Activated T-helper 1 cell treated with anti-CD3 and anti-CD28 coated beads, Interleukin-12 subunit alpha, Interleukin-12 subunit beta, Interleukin-2, Interleukin-4 antibody, amounts not matched to agents 30 ng/mL and 10 ng/mL and 1 ng/mL, durations not matched to agents 14 hours and 24 hours and 36 hours (primary cell): ENCODE results near the gene ABCC3. TPM values are rescaled to one million over a fixed set of nuclear protein-coding genes. Genes with fewer than 3 reads are reported as not detected.

Source experiments
- DNase-seq: peaks from one replicate; pipeline ENCODE4 v3.0.0; 2021; ENCODE audit warnings: low spot score
- H3K27ac Mint-ChIP-seq: one replicate; pipeline ENCODE4 v1.8.0; 2021; ENCODE audit warnings: mild to moderate bottlenecking, mixed read lengths
- H3K27me3 Mint-ChIP-seq: one replicate; pipeline ENCODE4 v1.8.0; 2022; ENCODE audit warnings: mild to moderate bottlenecking, moderate library complexity, mixed read lengths; ENCODE audit not compliant: insufficient read depth
- H3K36me3 Mint-ChIP-seq: one replicate; pipeline ENCODE4 v1.8.0; 2021; ENCODE audit warnings: low read depth, mixed read lengths
- H3K4me1 Mint-ChIP-seq: one replicate; pipeline ENCODE4 v1.8.0; 2021; ENCODE audit warnings: low read depth, mixed read lengths
- H3K4me3 Mint-ChIP-seq: one replicate; pipeline ENCODE4 v1.8.0; 2021; ENCODE audit warnings: mild to moderate bottlenecking, moderate library complexity, mixed read lengths
- H3K9me3 Mint-ChIP-seq: one replicate; pipeline ENCODE4 v1.8.0; 2021; ENCODE audit warnings: mixed read lengths
- intact Hi-C: fragments of 100-400 bp; cut with micrococcal nuclease; formaldehyde crosslinking; loops from one replicate; pipeline ENCODE4 v1.15.1; 2024
- total RNA-seq: library from RNA; stranded (reverse); gene quantifications from 2 replicates; pipeline ENCODE4 v1.2.3, GENCODE V29; 2022

ABCC3 gene
- total RNA-seq, 1 donor from 2014 or later: not detected

- no peaks in the 10 kb centered on the region for H3K36me3 Mint-ChIP-seq
These were observed 22.4 kb upstream of the ABCC3 start for GRCh38 chr17:50612281-50612680.

DNA sequence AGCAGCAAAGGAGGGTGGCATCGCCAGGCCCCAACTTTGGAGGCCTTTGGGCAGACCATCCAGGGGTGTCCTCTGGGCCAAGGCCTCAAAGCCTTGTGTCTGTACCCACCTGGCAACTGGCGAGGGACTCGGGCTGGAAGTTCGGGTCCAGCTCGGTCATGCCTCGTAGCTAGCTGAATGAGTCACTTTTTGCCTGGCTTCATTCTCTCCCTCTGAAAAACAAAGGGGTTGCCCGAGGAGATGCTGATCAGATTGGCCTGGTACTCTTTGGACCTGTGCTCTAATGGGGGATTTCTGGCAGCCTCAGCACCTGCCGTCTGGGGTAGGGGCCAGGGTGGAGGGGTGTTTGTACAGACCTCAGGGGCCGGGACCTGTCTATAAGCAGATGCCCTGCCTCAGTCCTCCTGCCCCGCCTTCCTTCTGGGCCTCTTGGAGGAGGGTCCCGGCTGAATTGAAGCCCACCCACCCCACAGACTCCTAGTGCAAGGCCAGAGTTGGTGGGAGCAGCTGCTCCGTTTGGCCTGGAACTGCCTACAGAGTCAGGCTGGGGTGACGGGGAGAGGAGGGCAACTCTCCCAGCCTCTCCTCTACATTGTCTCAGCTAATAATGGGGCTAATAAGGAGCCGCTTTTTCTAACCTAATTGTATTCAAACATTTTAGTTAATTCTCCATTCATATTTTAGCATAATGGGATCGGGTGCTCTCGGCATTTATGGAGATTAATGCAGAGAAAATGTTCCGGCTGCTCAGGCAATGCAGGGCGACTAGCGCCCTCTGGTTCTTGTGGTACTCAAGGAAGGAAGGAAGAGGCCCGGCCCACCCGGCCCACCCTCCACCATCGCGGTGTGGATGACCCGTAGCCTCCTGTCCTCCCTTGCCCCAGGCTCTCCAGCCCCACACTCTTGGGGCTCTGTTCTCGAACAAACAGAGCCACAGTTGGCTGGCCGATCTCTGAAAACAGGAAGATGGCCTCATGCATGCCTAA lies 21.4 kb upstream of the ABCC3 start:
- no peaks in the 10 kb centered on the region for H3K36me3 Mint-ChIP-seq
- H3K27ac Mint-ChIP-seq: no peak overlapping the region
- H3K4me3 Mint-ChIP-seq: no peak overlapping the region
- no peak for DNase-seq
- intact Hi-C loops: no loop called here
- peaks cover 6% of the 10 kb centered on the region for H3K27me3 Mint-ChIP-seq
- no peaks in the 10 kb centered on the region for H3K9me3 Mint-ChIP-seq
- H3K4me1 Mint-ChIP-seq: peaks cover 6% of the 10 kb centered on the region

More at GRCh38 chr17:50612281-50612680, 22.4 kb upstream of the ABCC3 start:
- no peak overlapping the region for H3K4me3 Mint-ChIP-seq
- H3K4me1 Mint-ChIP-seq: peaks cover 6% of the 10 kb centered on the region
- peaks cover 9% of the 10 kb centered on the region for H3K27me3 Mint-ChIP-seq
- H3K27ac Mint-ChIP-seq: no peak overlapping the region
- no peak for DNase-seq
- intact Hi-C loops: no loop called here
- no peaks in the 10 kb centered on the region for H3K9me3 Mint-ChIP-seq

- peaks cover 8% of the 10 kb centered on the region for H3K27me3 Mint-ChIP-seq
- no peak overlapping the region for H3K4me3 Mint-ChIP-seq
- H3K9me3 Mint-ChIP-seq: no peaks in the 10 kb centered on the region
- H3K4me1 Mint-ChIP-seq: peaks cover 6% of the 10 kb centered on the region
- no peaks in the 10 kb centered on the region for H3K36me3 Mint-ChIP-seq
- no peak for DNase-seq
- H3K27ac Mint-ChIP-seq: no peak overlapping the region
- intact Hi-C loops: no loop called here
These were observed 20.1 kb upstream of the ABCC3 start for GRCh38 chr17:50614471-50615051.

DNA sequence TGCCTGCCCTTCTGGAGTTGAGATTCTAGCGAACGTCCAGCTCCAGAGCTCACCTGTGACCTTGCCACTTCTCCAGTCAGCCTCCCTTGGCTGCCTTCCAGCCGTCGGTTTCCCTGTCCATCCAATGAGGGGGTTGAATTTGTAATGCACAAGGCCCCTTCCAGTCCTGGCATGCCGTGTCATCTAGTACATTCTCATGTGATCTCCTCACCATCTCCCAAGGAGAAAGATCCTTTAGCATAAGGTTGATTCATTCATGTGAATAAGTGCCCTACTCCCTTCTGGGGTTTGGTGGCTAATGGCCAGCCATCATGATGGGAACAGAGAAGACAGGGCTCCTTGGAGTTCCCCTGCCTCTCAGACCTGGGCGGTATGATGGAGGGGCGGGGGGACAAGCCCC lies 18.9 kb upstream of the ABCC3 start:
- peaks cover 13% of the 10 kb centered on the region for H3K27me3 Mint-ChIP-seq
- H3K9me3 Mint-ChIP-seq: no peaks in the 10 kb centered on the region
- intact Hi-C loops: no loop called here
- H3K36me3 Mint-ChIP-seq: no peaks in the 10 kb centered on the region
- H3K27ac Mint-ChIP-seq: no peak overlapping the region
- H3K4me1 Mint-ChIP-seq: peaks cover 6% of the 10 kb centered on the region
- DNase-seq: no peak
- H3K4me3 Mint-ChIP-seq: no peak overlapping the region

DNA sequence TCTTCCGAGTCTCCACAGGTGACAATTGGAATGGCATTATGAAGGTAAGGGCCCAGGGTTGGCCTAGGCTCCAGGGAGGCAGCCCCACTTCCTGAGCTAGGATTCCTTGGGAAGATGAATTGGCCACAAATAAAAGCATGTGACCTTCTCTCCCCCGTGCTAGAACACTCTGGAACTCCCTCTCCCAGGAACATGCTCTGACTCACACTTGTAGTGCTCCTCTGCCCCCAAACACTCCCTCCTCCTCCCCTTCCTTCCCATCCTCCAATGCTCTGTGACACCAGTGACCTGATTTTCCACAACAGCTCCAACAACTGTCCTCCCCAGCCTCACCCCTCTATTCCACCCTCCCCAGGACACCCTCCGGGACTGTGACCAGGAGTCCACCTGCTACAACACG lies 16.4 kb upstream of the ABCC3 start:
- H3K9me3 Mint-ChIP-seq: no peaks in the 10 kb centered on the region
- H3K27me3 Mint-ChIP-seq: peaks cover 13% of the 10 kb centered on the region
- intact Hi-C loops: no loop called here
- H3K4me3 Mint-ChIP-seq: no peak overlapping the region
- DNase-seq: no peak
- no peaks in the 10 kb centered on the region for H3K36me3 Mint-ChIP-seq
- H3K4me1 Mint-ChIP-seq: peaks cover 6% of the 10 kb centered on the region
- peak overlapping the region; percentile 36 for H3K27ac Mint-ChIP-seq

DNA sequence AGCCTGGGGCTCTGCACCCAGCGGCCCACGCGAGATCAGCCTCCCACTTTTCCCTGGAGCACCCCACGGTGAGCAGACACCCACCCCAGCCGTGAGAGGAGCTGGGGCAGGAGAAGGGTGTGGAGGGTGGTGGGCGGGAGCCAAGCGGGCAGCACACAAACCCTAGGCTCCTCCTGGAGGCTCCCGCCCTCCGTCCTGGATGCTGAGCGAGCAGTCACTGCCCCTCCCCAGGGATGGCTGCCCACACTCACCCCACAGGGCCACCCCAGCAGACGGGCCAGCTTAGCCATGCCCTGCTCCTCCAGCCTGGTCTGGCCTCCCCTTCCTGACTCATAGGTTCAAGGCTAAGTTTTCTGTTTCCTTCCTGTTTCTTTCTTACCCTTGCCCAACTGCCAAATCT lies 15.7 kb upstream of the ABCC3 start:
- Mint-ChIP-seq H3K27me3 (peaks cover 13% of the 10 kb centered on the region), H3K9me3 (no peaks in the 10 kb centered on the region), H3K4me1 (peaks cover 6% of the 10 kb centered on the region), H3K4me3 (no peak overlapping the region), H3K27ac (no peak overlapping the region), H3K36me3 (no peaks in the 10 kb centered on the region)
- no peak for DNase-seq
- intact Hi-C loops: no loop called here

GRCh38 chr17:50619489-50619888 lies 15.2 kb upstream of the ABCC3 start:
- Mint-ChIP-seq H3K27ac (no peak overlapping the region), H3K4me1 (peaks cover under 1% of the 10 kb centered on the region), H3K4me3 (no peak overlapping the region), H3K36me3 (no peaks in the 10 kb centered on the region), H3K27me3 (peaks cover 13% of the 10 kb centered on the region), H3K9me3 (no peaks in the 10 kb centered on the region)
- intact Hi-C loops: no loop called here
- no peak for DNase-seq

DNA sequence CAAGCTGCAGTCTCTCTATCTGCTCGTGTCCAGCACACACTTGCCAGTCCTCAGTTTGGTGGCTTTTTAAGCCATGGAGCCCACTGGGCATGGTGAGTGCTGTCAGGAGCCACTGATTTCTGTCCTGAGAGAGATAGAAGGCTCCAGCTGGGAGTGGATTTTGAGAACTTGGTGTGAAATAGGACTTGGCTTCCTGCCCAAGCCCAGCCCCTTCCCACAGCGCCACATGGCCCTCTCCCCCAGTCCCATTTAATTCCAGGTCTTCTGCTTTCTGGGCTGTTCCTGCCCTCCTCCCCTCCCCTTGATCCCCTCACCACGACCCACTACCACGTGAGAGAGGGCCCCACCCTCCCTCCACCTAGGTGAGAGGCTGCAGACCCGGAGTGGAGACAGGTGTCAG lies 14.4 kb upstream of the ABCC3 start:
- no peaks in the 10 kb centered on the region for H3K4me1 Mint-ChIP-seq
- no peak overlapping the region for H3K4me3 Mint-ChIP-seq
- H3K27ac Mint-ChIP-seq: no peak overlapping the region

DNA sequence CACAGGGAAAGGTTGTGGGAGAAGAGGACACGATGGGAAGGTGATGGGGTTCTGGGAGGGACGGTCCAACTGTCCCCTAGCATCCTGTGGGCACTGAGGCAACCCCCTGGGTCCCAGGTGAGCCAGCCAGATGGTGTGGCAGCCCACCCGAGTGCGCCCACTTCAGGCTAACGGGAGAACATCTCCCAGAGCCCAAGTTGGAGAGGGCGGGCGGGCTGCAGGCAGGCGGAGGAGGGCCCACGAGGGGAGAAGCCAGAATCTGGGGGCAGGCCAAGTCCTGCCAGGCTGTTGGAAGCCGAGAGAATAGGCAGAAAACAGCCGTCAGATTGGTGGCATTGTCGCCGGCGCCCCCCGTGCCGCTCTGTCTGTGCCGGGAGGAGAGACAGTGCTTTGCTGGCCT lies 13.8 kb upstream of the ABCC3 start:
- Mint-ChIP-seq H3K9me3 (no peaks in the 10 kb centered on the region), H3K4me3 (no peak overlapping the region), H3K36me3 (no peaks in the 10 kb centered on the region), H3K4me1 (no peaks in the 10 kb centered on the region), H3K27me3 (peaks cover 13% of the 10 kb centered on the region), H3K27ac (no peak overlapping the region)
- intact Hi-C loops: no loop called here
- DNase-seq: no peak

More for the DNA sequence above, 14.4 kb upstream of the ABCC3 start:
- no peaks in the 10 kb centered on the region for H3K9me3 Mint-ChIP-seq
- H3K27me3 Mint-ChIP-seq: peaks cover 13% of the 10 kb centered on the region
- intact Hi-C loops: no loop called here
- H3K36me3 Mint-ChIP-seq: no peaks in the 10 kb centered on the region
- no peak for DNase-seq

DNA sequence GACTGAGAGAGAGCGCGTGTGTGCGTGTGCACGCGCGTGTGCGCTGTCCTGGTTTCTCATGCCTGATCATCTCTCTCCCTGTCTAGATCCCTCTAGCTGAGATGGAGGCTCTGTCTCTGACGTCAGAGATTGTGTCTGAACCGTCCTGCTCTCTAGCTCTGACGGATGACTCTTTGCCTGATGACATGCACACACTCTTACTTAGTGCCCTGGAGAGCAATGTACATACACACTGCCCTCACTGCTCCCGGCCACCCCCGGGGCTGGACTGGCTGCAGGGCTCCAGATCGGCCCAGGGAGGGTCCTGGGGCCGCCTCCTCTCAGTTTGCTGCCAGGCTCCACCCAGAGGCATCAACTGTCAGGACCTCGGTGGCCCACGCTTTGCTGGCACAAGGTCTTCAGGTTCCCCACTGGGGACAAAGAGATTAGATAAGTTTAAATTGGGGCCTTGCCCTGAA lies 13.1 kb upstream of the ABCC3 start:
- Mint-ChIP-seq H3K27me3 (peaks cover 14% of the 10 kb centered on the region), H3K36me3 (no peaks in the 10 kb centered on the region), H3K9me3 (no peaks in the 10 kb centered on the region), H3K4me3 (no peak overlapping the region), H3K4me1 (no peaks in the 10 kb centered on the region), H3K27ac (no peak overlapping the region)
- intact Hi-C loops: no loop called here
- DNase-seq: no peak

DNA sequence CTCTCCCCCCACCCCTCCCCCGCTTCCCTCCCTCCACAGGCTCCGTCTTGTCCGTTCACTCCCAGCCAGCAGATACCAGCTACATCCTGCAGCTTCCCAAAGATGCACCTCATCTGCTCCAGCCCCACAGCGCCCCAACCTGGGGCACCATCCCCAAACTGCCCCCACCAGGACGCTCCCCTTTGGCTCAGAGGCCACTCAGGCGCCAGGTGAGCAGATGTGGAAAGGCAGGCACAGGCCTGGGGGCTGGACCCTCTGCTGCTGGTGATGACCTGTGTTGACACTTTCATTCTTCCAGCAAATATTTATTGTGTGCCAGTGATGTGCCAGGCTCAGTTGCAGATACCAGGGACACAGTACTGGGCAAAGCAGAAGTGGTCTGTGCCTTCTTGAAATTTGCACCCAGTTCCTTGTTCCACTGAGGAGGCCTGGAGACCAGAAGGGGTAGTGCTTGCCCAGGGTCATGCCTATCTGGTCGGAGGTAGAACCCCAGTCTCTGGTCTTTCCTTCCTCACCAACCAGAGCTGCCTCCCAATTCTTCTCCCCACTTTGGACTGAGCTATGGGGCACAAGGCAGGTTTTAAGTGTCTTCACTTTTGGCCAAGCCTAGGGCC lies 10.3 kb upstream of the ABCC3 start:
- Mint-ChIP-seq H3K9me3 (no peaks in the 10 kb centered on the region), H3K27ac (no peak overlapping the region)
- no peak for DNase-seq

DNA sequence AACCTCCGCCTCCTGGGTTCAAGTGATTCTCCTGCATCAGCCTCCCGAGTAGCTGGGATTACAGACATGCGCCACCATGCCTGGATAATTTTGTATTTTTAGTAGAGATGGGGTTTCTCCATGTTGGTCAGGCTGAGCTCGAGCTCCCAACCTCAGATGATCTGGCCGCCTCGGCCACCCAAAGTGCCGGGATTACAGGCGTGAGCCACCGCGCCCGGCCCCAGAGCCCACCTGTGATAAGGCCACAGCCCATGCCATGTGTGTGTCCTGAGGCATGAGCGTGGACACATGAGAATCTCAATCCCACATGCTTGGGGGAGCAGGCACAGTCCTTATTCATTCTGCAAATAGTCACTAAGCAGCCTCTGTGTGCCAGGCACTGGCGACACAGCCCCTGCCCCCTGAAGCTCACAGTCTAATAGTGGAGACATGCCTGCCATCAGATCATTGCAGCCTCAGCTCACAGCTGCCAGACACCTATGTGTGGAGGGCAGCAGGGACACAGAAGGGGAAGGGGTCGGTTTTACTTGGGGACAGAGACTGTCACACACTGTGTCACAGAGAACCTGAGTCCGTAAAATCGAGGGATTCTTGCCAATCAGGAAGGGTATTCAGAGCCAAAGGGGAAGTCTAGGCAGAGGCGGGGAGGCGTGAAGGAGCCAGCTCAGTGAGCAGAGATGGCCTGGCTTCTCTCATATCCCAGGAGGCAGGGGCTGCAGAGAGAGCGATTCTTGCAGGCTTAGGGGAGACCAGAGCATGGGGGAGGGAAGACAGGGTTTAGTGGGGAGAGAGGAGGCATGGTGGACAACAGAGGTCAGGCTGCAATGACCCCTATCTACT lies 9.4 kb upstream of the ABCC3 start:
- peaks cover 4% of the 10 kb centered on the region for H3K4me1 Mint-ChIP-seq
- H3K9me3 Mint-ChIP-seq: no peaks in the 10 kb centered on the region
- no peak for DNase-seq
- intact Hi-C loops: no loop called here
- no peak overlapping the region for H3K27ac Mint-ChIP-seq
- H3K4me3 Mint-ChIP-seq: no peak overlapping the region
- peaks cover 39% of the 10 kb centered on the region for H3K27me3 Mint-ChIP-seq
- H3K36me3 Mint-ChIP-seq: no peaks in the 10 kb centered on the region

More for the DNA sequence above, 10.3 kb upstream of the ABCC3 start:
- H3K4me1 Mint-ChIP-seq: peaks cover 4% of the 10 kb centered on the region
- H3K36me3 Mint-ChIP-seq: no peaks in the 10 kb centered on the region
- H3K4me3 Mint-ChIP-seq: no peak overlapping the region
- intact Hi-C loops: no loop called here
- peaks cover 35% of the 10 kb centered on the region for H3K27me3 Mint-ChIP-seq
